Kidney (tissue), 14 donors: ENCODE data around the gene CCDC57. TPM values are rescaled to one million over a fixed set of nuclear protein-coding genes. Genes with fewer than 3 reads are reported as not detected.
"Not testable (repeated sequence)": the region's sequence is repeated elsewhere in the genome, so short reads cannot be mapped to it uniquely, and the experiment has no call there.

Experiments
- DNase-seq, 5 donors: peaks; one replicate each; pipeline ENCODE4 v3.0.0-alpha.2; 2013 to 2020
- FAIRE-seq: peaks from 2 replicates; lab custom pipeline; 2012; peaks lifted over from hg19 to GRCh38; lab: Jason Lieb, UNC
- H3K27ac ChIP-seq, 2 donors: one replicate each; pipeline ENCODE4 v1.7.0; 2013; ENCODE audit warnings: low read depth in 2 of 2, low read length in 2 of 2, inconsistent platforms in 1 of 2
- H3K27me3 ChIP-seq: one replicate; pipeline ENCODE4 v1.7.1; 2013; ENCODE audit warnings: low read length, inconsistent platforms; ENCODE audit not compliant: control insufficient read depth, insufficient read depth
- H3K36me3 ChIP-seq, 3 donors: one replicate each; pipeline versions ENCODE4 v1.7.0 to v1.7.1; 2013; ENCODE audit warnings: low read length in 3 of 3, control low read depth in 1 of 3, inconsistent platforms in 1 of 3; ENCODE audit not compliant: insufficient read depth in 3 of 3, control insufficient read depth in 2 of 3
- H3K4me1 ChIP-seq, 3 donors: one replicate each; pipeline versions ENCODE4 v1.7.0 to v1.7.1; 2013; ENCODE audit warnings: low read length in 3 of 3, inconsistent platforms in 1 of 3, low read depth in 1 of 3; ENCODE audit not compliant: control insufficient read depth in 2 of 3, insufficient read depth in 2 of 3
- H3K4me3 ChIP-seq, 3 donors: one replicate each; pipeline versions ENCODE4 v1.7.0 to v1.8.1; 2013; ENCODE audit warnings: low read length in 3 of 3, control low read depth in 1 of 3, inconsistent platforms in 1 of 3
- H3K9ac ChIP-seq, 3 donors: one replicate each; pipeline versions ENCODE4 v1.7.0 to v1.7.1; 2013; ENCODE audit warnings: low read length in 3 of 3, control low read depth in 1 of 3, inconsistent platforms in 1 of 3
- H3K9me3 ChIP-seq, 3 donors: one replicate each; pipeline versions ENCODE4 v1.7.0 to v1.7.1; 2013; ENCODE audit warnings: low read length in 3 of 3, control low read depth in 1 of 3, inconsistent platforms in 1 of 3; ENCODE audit not compliant: control insufficient read depth in 2 of 3, insufficient read depth in 1 of 3
- intact Hi-C: fragments of 100-400 bp; cut with DNase I; formaldehyde crosslinking; loops from one replicate; pipeline ENCODE4 v1.11.1; 2022
- polyA plus RNA-seq: library from polyadenylated mRNA; stranded (reverse); fragments of 350-450 nt; fragmentation: Illumina TruSeq; extraction: RNeasy Lipid Tissue Mini Kit (QIAGEN cat#74804); gene quantifications from one replicate; pipeline ENCODE4 v1.2.3, GENCODE V29; 2014; ENCODE audit warnings: low read depth, low replicate concordance; ENCODE audit not compliant: insufficient read depth
- total RNA-seq: library from RNA; stranded (reverse); fragmentation: NEBNext Ultra II Directional; extraction: Animal tissue kit (Norgen Biotek cat#: 25700); gene quantifications from one replicate; pipeline ENCODE4 v1.2.1, GENCODE V29; 2021
- TF ChIP-seq, protein P1 (sequence below): IDR thresholded peaks from 3 replicates; pipeline ENCODE4 v1.5.1; 2012; ENCODE audit warnings: mild to moderate bottlenecking, moderate library complexity, borderline replicate concordance; ENCODE audit not compliant: insufficient read depth; ENCODE audit errors: extremely low read depth
- donor health status: control.
- donor health status: control.
- donor health status: control.
- donor health status: control.
- donor health status: control.
- donor health status: DM: yes; HTN: yes; CAD: no.
- donor health status: Normal renal cell carcinoma (clear cell type).

CCDC57 gene
- total and polyA plus RNA-seq, 2 donors from 2014 or later: 46.7 to 79.4 TPM

DNA sequence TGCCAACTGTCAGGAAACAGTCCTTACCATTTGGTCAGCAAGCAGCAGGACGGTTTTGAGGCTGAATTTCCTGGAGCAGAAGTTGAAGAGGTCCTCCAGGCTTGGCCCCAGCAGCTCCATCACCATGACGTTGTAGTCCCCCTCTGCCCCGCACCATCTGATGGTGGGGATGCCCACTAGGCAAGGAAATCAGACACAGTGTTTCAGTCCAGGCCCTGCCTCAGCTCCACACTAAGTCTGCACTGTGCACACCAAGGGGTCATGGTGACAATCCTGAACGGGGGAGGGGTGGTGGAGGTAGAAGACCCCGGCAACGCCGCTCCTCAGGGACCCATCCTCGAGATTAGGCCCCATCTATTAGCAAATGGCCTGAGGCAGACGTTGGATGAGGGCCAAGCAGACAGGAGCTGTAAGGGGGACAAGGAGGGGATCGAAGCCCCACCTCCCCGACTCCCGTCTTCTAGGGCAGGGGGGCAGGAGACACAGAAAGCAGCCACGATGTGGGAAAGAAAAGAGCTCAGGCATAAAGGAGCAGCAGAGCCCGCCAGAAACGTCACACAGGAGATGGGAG, 42.8 kb upstream of the CCDC57 start:
- Histone ChIP-seq H3K27me3 (no peaks in the 10 kb centered on the region), H3K4me1 (peaks cover 0 to 4% (median 0%) of the 10 kb centered on the region in 3 donors), H3K4me3 (no peak overlapping the region), H3K27ac (no peak overlapping the region), H3K9ac (no peak overlapping the region), H3K36me3 (peaks cover 30 to 70% (median 60%) of the 10 kb centered on the region in 3 donors), H3K9me3 (no peaks in the 10 kb centered on the region)
- FAIRE-seq (no peak), DNase-seq (no peak)
- intact Hi-C loops: no loop called here
- TF ChIP-seq, protein P1, sequence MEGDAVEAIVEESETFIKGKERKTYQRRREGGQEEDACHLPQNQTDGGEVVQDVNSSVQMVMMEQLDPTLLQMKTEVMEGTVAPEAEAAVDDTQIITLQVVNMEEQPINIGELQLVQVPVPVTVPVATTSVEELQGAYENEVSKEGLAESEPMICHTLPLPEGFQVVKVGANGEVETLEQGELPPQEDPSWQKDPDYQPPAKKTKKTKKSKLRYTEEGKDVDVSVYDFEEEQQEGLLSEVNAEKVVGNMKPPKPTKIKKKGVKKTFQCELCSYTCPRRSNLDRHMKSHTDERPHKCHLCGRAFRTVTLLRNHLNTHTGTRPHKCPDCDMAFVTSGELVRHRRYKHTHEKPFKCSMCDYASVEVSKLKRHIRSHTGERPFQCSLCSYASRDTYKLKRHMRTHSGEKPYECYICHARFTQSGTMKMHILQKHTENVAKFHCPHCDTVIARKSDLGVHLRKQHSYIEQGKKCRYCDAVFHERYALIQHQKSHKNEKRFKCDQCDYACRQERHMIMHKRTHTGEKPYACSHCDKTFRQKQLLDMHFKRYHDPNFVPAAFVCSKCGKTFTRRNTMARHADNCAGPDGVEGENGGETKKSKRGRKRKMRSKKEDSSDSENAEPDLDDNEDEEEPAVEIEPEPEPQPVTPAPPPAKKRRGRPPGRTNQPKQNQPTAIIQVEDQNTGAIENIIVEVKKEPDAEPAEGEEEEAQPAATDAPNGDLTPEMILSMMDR: no peak

- H3K9me3 ChIP-seq, H3K27ac ChIP-seq, H3K27me3 ChIP-seq, H3K4me3 ChIP-seq, H3K4me1 ChIP-seq, intact Hi-C loops, H3K9ac ChIP-seq, FAIRE-seq, DNase-seq: not testable (repeated sequence)
- H3K36me3 ChIP-seq: peaks cover 22 to 69% (median 57%) of the 10 kb centered on the region in 3 donors
Observed at GRCh38 chr17:82254746-82255145, 42.1 kb upstream of the CCDC57 start.

GRCh38 chr17:82254096-82254495, 41.5 kb upstream of the CCDC57 start:
- FAIRE-seq, DNase-seq, H3K4me1 ChIP-seq, H3K9ac ChIP-seq, intact Hi-C loops, H3K9me3 ChIP-seq, H3K4me3 ChIP-seq, H3K27me3 ChIP-seq, H3K27ac ChIP-seq: not testable (repeated sequence)
- H3K36me3 ChIP-seq: peaks cover 18 to 68% (median 56%) of the 10 kb centered on the region in 3 donors

DNA sequence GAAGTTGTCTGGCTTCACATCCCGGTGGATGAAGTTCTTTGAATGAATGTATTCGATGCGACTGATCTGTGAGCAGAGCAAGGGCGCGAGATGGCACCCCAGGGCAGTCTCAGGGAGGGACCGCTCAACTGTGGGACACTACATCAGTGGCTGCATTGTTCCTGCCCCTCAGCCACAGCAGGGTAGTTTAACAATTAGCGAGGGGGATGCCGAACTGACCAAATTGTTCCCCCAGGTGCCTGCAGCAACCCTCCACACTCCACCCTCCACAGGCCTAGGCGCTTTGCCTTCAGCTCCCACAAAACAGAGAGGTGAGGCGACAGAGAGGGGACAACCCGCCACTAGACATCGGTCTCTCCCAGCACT, 40.5 kb upstream of the CCDC57 start:
- DNase-seq (no peak), FAIRE-seq (no peak)
- H3K27me3 ChIP-seq: no peaks in the 10 kb centered on the region
- no peaks in the 10 kb centered on the region for H3K9me3 ChIP-seq
- H3K9ac ChIP-seq: no peak overlapping the region
- peaks cover 0 to 2% (median 0%) of the 10 kb centered on the region in 3 donors for H3K4me1 ChIP-seq
- no peak overlapping the region for H3K4me3 ChIP-seq
- intact Hi-C loops: no loop called here
- TF ChIP-seq, protein P1: no peak
- peaks cover 18 to 77% (median 58%) of the 10 kb centered on the region in 3 donors for H3K36me3 ChIP-seq
- H3K27ac ChIP-seq: no peak overlapping the region
